ENCODE measurements around the gene ZBTB32. TPM values are rescaled to one million over a fixed set of nuclear protein-coding genes. Genes with fewer than 3 reads are reported as not detected.
A peak's percentile ranks its signal among the peaks of the same experiment; 100 is the strongest.

Gene ZBTB32
- polyA plus RNA-seq, 1 of the 3 experiments (the other 2 are of a cell fraction), result not detected

- Histone ChIP-seq H3K27me3 (ENCODE audit: insufficient read depth) (no peaks in the 10 kb centered on the region), H2AFZ (ENCODE audit: low read depth) (no peak overlapping the region), H3F3A (replicated peaks; ENCODE audit: insufficient read depth) (peaks cover 6% of the 10 kb centered on the region), H4K20me1 (ENCODE audit: insufficient read depth) (peaks cover 13% of the 10 kb centered on the region), H3K27ac (ENCODE audit: low read depth in 2 of 2, low read length in 1 of 2) (no peak overlapping the region), H3K9ac (no peak overlapping the region), H3K4me2 (no peak overlapping the region), H3K9me3 (no peaks in the 10 kb centered on the region), H3K79me2 (ENCODE audit: insufficient read depth) (peaks cover 17% of the 10 kb centered on the region), H3K4me1 (ENCODE audit: control insufficient read depth in 1 of 2, insufficient read depth in 2 of 2, low read depth in 1 of 2, low read length in 1 of 2) (peaks cover 5 to 24% of the 10 kb centered on the region in 2 experiments; a peak in 3 of 4 replicates), H3K9me2 (no peaks in the 10 kb centered on the region), H3K36me3 (replicated peaks in 1 of 2; ENCODE audit: control insufficient read depth in 1 of 2, insufficient read depth in 2 of 2, low read length in 1 of 2) (peaks cover 1 to 4% of the 10 kb centered on the region in 2 experiments), H3K4me3 (ENCODE audit: low read depth in 2 of 2, low read length in 1 of 2) (no peak overlapping the region)
- POLR2A ChIA-PET, result interaction anchor here (1.4 kb wide), 1 partner anchor 12 kb away, joined by 5 read pairs; no protein-coding TSS in a partner anchor
- TF ChIP-seq RXRA (IDR thresholded peaks at IDR 0.05; ENCODE audit: borderline replicate concordance, low read depth), result no peak
- TF ChIP-seq TEAD4 (IDR thresholded peaks at IDR 0.05; ENCODE audit: borderline replicate concordance, insufficient read depth), result no peak
- no peak for TF ChIP-seq MXI1 (IDR thresholded peaks at IDR 0.05; ENCODE audit: low read depth, low read length)
- no peak for TF ChIP-seq SIN3A (IDR thresholded peaks at IDR 0.05; ENCODE audit: borderline replicate concordance, low read depth, low read length)
- no peak for TF ChIP-seq IRF3 (IDR thresholded peaks at IDR 0.05; ENCODE audit: low read depth, low read length)
- TF ChIP-seq, protein P1, sequence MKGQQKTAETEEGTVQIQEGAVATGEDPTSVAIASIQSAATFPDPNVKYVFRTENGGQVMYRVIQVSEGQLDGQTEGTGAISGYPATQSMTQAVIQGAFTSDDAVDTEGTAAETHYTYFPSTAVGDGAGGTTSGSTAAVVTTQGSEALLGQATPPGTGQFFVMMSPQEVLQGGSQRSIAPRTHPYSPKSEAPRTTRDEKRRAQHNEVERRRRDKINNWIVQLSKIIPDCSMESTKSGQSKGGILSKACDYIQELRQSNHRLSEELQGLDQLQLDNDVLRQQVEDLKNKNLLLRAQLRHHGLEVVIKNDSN (IDR thresholded peaks at IDR 0.05; ENCODE audit: borderline replicate concordance, low read depth), result no peak
- TF ChIP-seq RAD21 (IDR thresholded peaks at IDR 0.05; ENCODE audit: low read length), result no peak
- no peak for TF ChIP-seq EP300 (IDR thresholded peaks at IDR 0.05; ENCODE audit: borderline replicate concordance in 1 of 2, low read depth in 1 of 2, low read length in 1 of 2)
- WGBS (ENCODE audit: low lambda C conversion rate), result 90% methylated on average over 10 of the region's 14 CpGs
- CTCF ChIA-PET, result interaction anchor here (1.0 to 2.6 kb wide), 5 partner anchors 15 to 22 kb away, joined by 3 to 14 read pairs (median 7); no protein-coding TSS in a partner anchor
- DNase-seq, result no peak
Observed at GRCh38 chr19:35714601-35715354, 10.4 kb downstream of the ZBTB32 start.

GRCh38 chr19:35715355-35715809 lies 11.0 kb downstream of the ZBTB32 start:
- Histone ChIP-seq H3K9ac (no peak overlapping the region), H3K9me3 (no peaks in the 10 kb centered on the region), H3K27ac (ENCODE audit: low read depth in 2 of 2, low read length in 1 of 2) (no peak overlapping the region), H2AFZ (ENCODE audit: low read depth) (no peak overlapping the region), H3F3A (replicated peaks; ENCODE audit: insufficient read depth) (peaks cover 6% of the 10 kb centered on the region), H3K9me2 (no peaks in the 10 kb centered on the region), H3K36me3 (replicated peaks in 1 of 2; ENCODE audit: control insufficient read depth in 1 of 2, insufficient read depth in 2 of 2, low read length in 1 of 2) (peaks cover 6 to 9% of the 10 kb centered on the region in 2 experiments), H3K27me3 (ENCODE audit: insufficient read depth) (no peaks in the 10 kb centered on the region), H4K20me1 (ENCODE audit: insufficient read depth) (peaks cover 18% of the 10 kb centered on the region), H3K4me1 (ENCODE audit: control insufficient read depth in 1 of 2, insufficient read depth in 2 of 2, low read depth in 1 of 2, low read length in 1 of 2) (peaks cover 5 to 24% of the 10 kb centered on the region in 2 experiments; a peak in 3 of 4 replicates), H3K4me2 (peak overlapping the region; percentile 97), H3K79me2 (ENCODE audit: insufficient read depth) (peaks cover 23% of the 10 kb centered on the region), H3K4me3 (ENCODE audit: low read depth in 2 of 2, low read length in 1 of 2) (peak overlapping the region in 1 of 2 experiments; percentile 80; a peak in 1 of 4 replicates)
- TF ChIP-seq, protein P2, sequence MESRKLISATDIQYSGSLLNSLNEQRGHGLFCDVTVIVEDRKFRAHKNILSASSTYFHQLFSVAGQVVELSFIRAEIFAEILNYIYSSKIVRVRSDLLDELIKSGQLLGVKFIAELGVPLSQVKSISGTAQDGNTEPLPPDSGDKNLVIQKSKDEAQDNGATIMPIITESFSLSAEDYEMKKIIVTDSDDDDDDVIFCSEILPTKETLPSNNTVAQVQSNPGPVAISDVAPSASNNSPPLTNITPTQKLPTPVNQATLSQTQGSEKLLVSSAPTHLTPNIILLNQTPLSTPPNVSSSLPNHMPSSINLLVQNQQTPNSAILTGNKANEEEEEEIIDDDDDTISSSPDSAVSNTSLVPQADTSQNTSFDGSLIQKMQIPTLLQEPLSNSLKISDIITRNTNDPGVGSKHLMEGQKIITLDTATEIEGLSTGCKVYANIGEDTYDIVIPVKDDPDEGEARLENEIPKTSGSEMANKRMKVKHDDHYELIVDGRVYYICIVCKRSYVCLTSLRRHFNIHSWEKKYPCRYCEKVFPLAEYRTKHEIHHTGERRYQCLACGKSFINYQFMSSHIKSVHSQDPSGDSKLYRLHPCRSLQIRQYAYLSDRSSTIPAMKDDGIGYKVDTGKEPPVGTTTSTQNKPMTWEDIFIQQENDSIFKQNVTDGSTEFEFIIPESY (IDR thresholded peaks at IDR 0.05; ENCODE audit: borderline replicate concordance, low read depth), result no peak
- TF ChIP-seq RCOR1 (IDR thresholded peaks at IDR 0.05; ENCODE audit: low read length), result no peak
- TF ChIP-seq, protein P3, sequence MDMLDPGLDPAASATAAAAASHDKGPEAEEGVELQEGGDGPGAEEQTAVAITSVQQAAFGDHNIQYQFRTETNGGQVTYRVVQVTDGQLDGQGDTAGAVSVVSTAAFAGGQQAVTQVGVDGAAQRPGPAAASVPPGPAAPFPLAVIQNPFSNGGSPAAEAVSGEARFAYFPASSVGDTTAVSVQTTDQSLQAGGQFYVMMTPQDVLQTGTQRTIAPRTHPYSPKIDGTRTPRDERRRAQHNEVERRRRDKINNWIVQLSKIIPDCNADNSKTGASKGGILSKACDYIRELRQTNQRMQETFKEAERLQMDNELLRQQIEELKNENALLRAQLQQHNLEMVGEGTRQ (IDR thresholded peaks at IDR 0.05; ENCODE audit: borderline replicate concordance, low read depth, low read length), result no peak
- no peak for TF ChIP-seq YY1 (IDR thresholded peaks at IDR 0.05; ENCODE audit: low read depth)
- no peak for TF ChIP-seq SMC3 (IDR thresholded peaks at IDR 0.05; ENCODE audit: low read depth, low read length)
- no peak for TF ChIP-seq NFIC (IDR thresholded peaks at IDR 0.05; ENCODE audit: borderline replicate concordance)
- TF ChIP-seq JUND (IDR thresholded peaks at IDR 0.05), result no peak
- TF ChIP-seq TCF12 (IDR thresholded peaks at IDR 0.05), result no peak
- TF ChIP-seq PBX3 (IDR thresholded peaks at IDR 0.05), result no peak
- no peak for TF ChIP-seq GATA2 (CRISPR knock-in tag; IDR thresholded peaks at IDR 0.05)
- ChIA-PET POLR2A (no interaction called here), CTCF (interaction anchor here (0.9 to 2.6 kb wide), 6 partner anchors 19 to 159 kb away, joined by 4 to 14 read pairs (median 8); no protein-coding TSS in a partner anchor)
- WGBS (ENCODE audit: low lambda C conversion rate), result 97% methylated on average over 6 of the region's 7 CpGs
- DNase-seq, result no peak
